Psoas muscle (tissue), 8 donors: ENCODE data around the gene ACOX3. TPM values are rescaled to one million over a fixed set of nuclear protein-coding genes. Genes with fewer than 3 reads are reported as not detected.
A peak's percentile ranks its signal among the peaks of the same experiment; 100 is the strongest.

Experiments used
- ATAC-seq, 4 donors: fragments of 200-7000 bp; cut with Tn5 transposase; one replicate each; pipeline ENCODE4 v1.9.1; 2020; ENCODE audit warnings: moderate library complexity in 3 of 4, mild to moderate bottlenecking in 2 of 4
- DNase-seq, 2 donors: peaks; one replicate each; pipeline ENCODE4 v3.0.0-alpha.2; 2020
- H3K27ac ChIP-seq: fragments of 200-600 bp; one replicate; pipeline ENCODE4 v1.8.0; 2022
- H3K27me3 ChIP-seq, 3 donors: fragments of 200-600 bp in 1 of 3; one replicate each; pipeline versions ENCODE4 v1.6.1 to v1.8.0; 2013 to 2022; ENCODE audit warnings: low read length in 2 of 3, mild to moderate bottlenecking in 2 of 3, moderate library complexity in 1 of 3; ENCODE audit not compliant: insufficient read depth in 3 of 3
- H3K36me3 ChIP-seq, 2 donors: fragments of 200-600 bp in 1 of 2; one replicate each; pipeline versions ENCODE4 v1.6.1 to v1.8.0; 2013 to 2022; ENCODE audit warnings: low read depth in 1 of 2, mild to moderate bottlenecking in 1 of 2, moderate library complexity in 1 of 2; ENCODE audit not compliant: insufficient read depth in 1 of 2
- H3K4me1 ChIP-seq: fragments of 200-600 bp; one replicate; pipeline ENCODE4 v1.8.0; 2022
- H3K4me3 ChIP-seq: fragments of 200-600 bp; one replicate; pipeline ENCODE4 v1.8.0; 2022; ENCODE audit warnings: mild to moderate bottlenecking
- H3K9me3 ChIP-seq: fragments of 200-600 bp; one replicate; pipeline ENCODE4 v1.8.0; 2022
- CTCF ChIP-seq: fragments of 200-600 bp; IDR thresholded peaks from one replicate; pipeline ENCODE4 v1.8.0; 2022; ENCODE audit warnings: antibody characterized with exemption
- WGBS, 3 donors: extraction: QIAGEN DNeasy Blood & Tissue Kit; methylation state at CpG; one replicate each; pipeline versions ENCODE4 v1.1.6 to v1.1.7; 2013; 5-methylcytosine and 5-hydroxymethylcytosine counted together
- intact Hi-C, 2 donors: fragments of 100-400 bp; cut with DNase I; formaldehyde crosslinking; loops; one replicate each; pipeline versions ENCODE4 v1.11.0 to v1.14.2; 2022
- polyA plus RNA-seq, 3 donors: library from polyadenylated mRNA; stranded (reverse); fragments of 200-250 nt; gene quantifications; one replicate each; pipeline ENCODE4 v1.2.3, GENCODE V29; 2013
- total RNA-seq, 4 donors: library from RNA; stranded (reverse); fragmentation: NEBNext Ultra II Directional in 2 of 4; extraction: Animal tissue kit (Norgen Biotek cat#: 25700) in 2 of 4; gene quantifications; one replicate each; pipeline versions ENCODE4 v1.2.1 to v1.2.4, GENCODE V29; 2021 to 2023
- donor health status: healthy with polysubstance abuse.
- donor health status: DM: no; HTN: no; CAD: no; lungs with moderate emphysema.
- donor health status: Bipolar disorder and iron deficiency.
- donor health status: healthy.
- donor health status: DM: yes; HTN: yes; CAD: no.
- donor health status: DM: no; HTN: no; CAD: no.
- donor health status: DM: no; HTN: no; CAD: no.
- donor health status: DM: yes; HTN: yes; CAD: no.

Gene ACOX3
- total and polyA plus RNA-seq, 7 donors: 5.6 to 18.8 (median 10.8) TPM

- H3K36me3 ChIP-seq: no peaks in the 10 kb centered on the region
- H3K4me3 ChIP-seq: no peak overlapping the region
- no peaks in the 10 kb centered on the region for H3K27me3 ChIP-seq
- no peak for TF ChIP-seq CTCF
- ATAC-seq (peak in 3 of 4 donors; percentile 19 to 45 (median 26)), DNase-seq (peak; percentile 14 to 39)
- intact Hi-C loops: no loop called here
- no peaks in the 10 kb centered on the region for H3K9me3 ChIP-seq
- peaks cover 22% of the 10 kb centered on the region for H3K4me1 ChIP-seq
- peak overlapping the region; percentile 76 for H3K27ac ChIP-seq
- WGBS, 3 donors: 70 to 74% (median 73%) methylated on average over 2 of the region's 2 CpGs
Observed at GRCh38 chr4:8320386-8320750, 120.2 kb downstream of the ACOX3 start.

- H3K4me1 ChIP-seq: peaks cover 22% of the 10 kb centered on the region
- H3K9me3 ChIP-seq: no peaks in the 10 kb centered on the region
- H3K36me3 ChIP-seq: no peaks in the 10 kb centered on the region
- no peak overlapping the region for H3K4me3 ChIP-seq
- H3K27me3 ChIP-seq: no peaks in the 10 kb centered on the region
- intact Hi-C loops: no loop called here
- peak; percentile 41 to 86 (median 76) for ATAC-seq
- WGBS, 3 donors: 9 to 14% (median 13%) methylated on average over 13 of the region's 13 CpGs
- DNase-seq: peak; percentile 31 to 86
- H3K27ac ChIP-seq: peak overlapping the region; percentile 76
- no peak for TF ChIP-seq CTCF
Observed at GRCh38 chr4:8319731-8320385, 120.7 kb downstream of the ACOX3 start.

- H3K4me3 ChIP-seq: no peak overlapping the region
- no peaks in the 10 kb centered on the region for H3K9me3 ChIP-seq
- intact Hi-C loops: no loop called here
- ATAC-seq (no peak), DNase-seq (peak in 1 of 2 donors; percentile 48)
- WGBS, 3 donors: 63 to 89% (median 64%) methylated on average over 6 of the region's 6 CpGs
- no peaks in the 10 kb centered on the region for H3K36me3 ChIP-seq
- H3K27ac ChIP-seq: peak overlapping the region; percentile 76
- TF ChIP-seq CTCF: no peak
- H3K27me3 ChIP-seq: no peaks in the 10 kb centered on the region
- peaks cover 22% of the 10 kb centered on the region for H3K4me1 ChIP-seq
Observed at GRCh38 chr4:8319061-8319460, 121.5 kb downstream of the ACOX3 start.

- Histone ChIP-seq H3K27ac (no peak overlapping the region), H3K36me3 (no peaks in the 10 kb centered on the region), H3K27me3 (no peaks in the 10 kb centered on the region), H3K4me1 (peaks cover 22% of the 10 kb centered on the region), H3K9me3 (no peaks in the 10 kb centered on the region), H3K4me3 (no peak overlapping the region)
- ATAC-seq (no peak), DNase-seq (no peak)
- WGBS, 3 donors: 96 to 98% (median 97%) methylated on average over 7 of the region's 7 CpGs
- TF ChIP-seq CTCF: no peak
- intact Hi-C loops: no loop called here
Observed at GRCh38 chr4:8318509-8318908, 122.0 kb downstream of the ACOX3 start.

GRCh38 chr4:8317474-8317873, 123.0 kb downstream of the ACOX3 start:
- Histone ChIP-seq H3K4me3 (no peak overlapping the region), H3K36me3 (no peaks in the 10 kb centered on the region), H3K27me3 (no peaks in the 10 kb centered on the region), H3K27ac (no peak overlapping the region), H3K4me1 (peaks cover 22% of the 10 kb centered on the region), H3K9me3 (no peaks in the 10 kb centered on the region)
- no peak for TF ChIP-seq CTCF
- DNase-seq: no peak
- intact Hi-C loops: no loop called here
- ATAC-seq: no peak
- WGBS, 3 donors: 83 to 91% (median 91%) methylated on average over 6 of the region's 6 CpGs
